Ascending aorta (tissue), 2 donors: ENCODE results near the gene PCDHA1. TPM values are rescaled to one million over a fixed set of nuclear protein-coding genes. Genes with fewer than 3 reads are reported as not detected.

ENCODE experiments used
- DNase-seq, 2 donors: peaks; one replicate each; pipeline ENCODE4 v3.0.0-alpha.2; 2019; ENCODE audit warnings: low spot score in 2 of 2
- H3K27ac ChIP-seq, 2 donors: fragments of 200-600 bp; sonication (generic); one replicate each; pipeline ENCODE4 v1.5.1; 2016 to 2017; ENCODE audit warnings: mild to moderate bottlenecking in 1 of 2
- H3K27me3 ChIP-seq: fragments of 200-600 bp; sonication (generic); one replicate; pipeline ENCODE4 v1.5.1; 2017
- H3K36me3 ChIP-seq, 2 donors: fragments of 200-600 bp; sonication (generic); one replicate each; pipeline ENCODE4 v1.5.1; 2016
- H3K4me1 ChIP-seq, 2 donors: fragments of 200-600 bp; sonication (generic); one replicate each; pipeline ENCODE4 v1.5.1; 2016 to 2017; ENCODE audit warnings: mild to moderate bottlenecking in 1 of 2
- H3K4me3 ChIP-seq, 2 donors: fragments of 200-600 bp; sonication (generic); one replicate each; pipeline ENCODE4 v1.5.1; 2016 to 2017; ENCODE audit warnings: mild to moderate bottlenecking in 1 of 2
- H3K9me3 ChIP-seq, 2 donors: fragments of 200-600 bp; sonication (generic); one replicate each; pipeline ENCODE4 v1.5.1; 2016
- intact Hi-C: fragments of 100-400 bp; cut with DNase I; formaldehyde crosslinking; loops from one replicate; pipeline ENCODE4 v1.15.1; 2023
- total RNA-seq: library from RNA; depleted of rRNA; stranded (reverse); fragments of >200 nt; gene quantifications from one replicate; pipeline ENCODE4 v1.1.0, GENCODE V29; 2016
- TF ChIP-seq, protein P1 (sequence below), 3 experiments: fragments of 200-600 bp in 2 of 3; fragments of 450-650 bp in 1 of 3; sonication (generic) in 2 of 3; IDR thresholded peaks; one replicate each; pipeline ENCODE4 v1.5.1; 2016 to 2019; ENCODE audit warnings: antibody characterized with exemption in 3 of 3, mild to moderate bottlenecking in 1 of 3, moderate library complexity in 1 of 3

Gene PCDHA1
- total RNA-seq, 1 donor from 2014 or later: not detected

DNA sequence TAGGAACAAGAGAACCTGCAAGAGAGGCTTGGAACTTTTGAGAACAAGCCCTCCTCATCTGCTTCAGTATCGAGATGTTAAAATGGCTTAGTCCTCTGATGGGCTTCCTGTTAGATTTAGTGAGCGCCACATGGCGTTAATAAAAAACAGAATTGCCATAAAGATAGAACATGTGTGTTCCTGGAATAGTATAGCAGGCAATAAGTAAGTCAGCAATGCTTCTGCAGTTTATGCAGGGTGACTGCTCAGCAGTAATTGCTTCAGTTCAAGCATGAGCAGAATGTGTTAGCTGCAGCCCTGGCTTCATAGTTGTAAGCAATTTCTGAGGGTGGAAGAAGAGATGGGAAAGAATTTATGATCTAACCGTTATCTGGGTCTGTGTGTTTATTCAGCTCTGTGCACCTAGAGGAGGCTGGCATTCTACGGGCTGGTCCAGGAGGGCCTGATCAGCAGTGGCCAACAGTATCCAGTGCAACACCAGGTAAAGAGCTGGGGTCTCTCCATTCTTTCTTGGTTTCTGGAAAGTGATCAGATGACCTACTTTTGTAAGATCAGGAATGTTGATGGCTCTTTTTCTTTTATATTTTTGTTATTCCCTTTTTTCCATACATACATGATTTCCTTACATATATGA, 196.3 kb downstream of the PCDHA1 start:
- Histone ChIP-seq H3K9me3 (no peaks in the 10 kb centered on the region), H3K4me1 (no peaks in the 10 kb centered on the region), H3K27me3 (no peaks in the 10 kb centered on the region), H3K4me3 (no peak overlapping the region), H3K36me3 (no peaks in the 10 kb centered on the region), H3K27ac (no peak overlapping the region)
- DNase-seq: no peak
- intact Hi-C loops: no loop called here
- TF ChIP-seq, protein P1, sequence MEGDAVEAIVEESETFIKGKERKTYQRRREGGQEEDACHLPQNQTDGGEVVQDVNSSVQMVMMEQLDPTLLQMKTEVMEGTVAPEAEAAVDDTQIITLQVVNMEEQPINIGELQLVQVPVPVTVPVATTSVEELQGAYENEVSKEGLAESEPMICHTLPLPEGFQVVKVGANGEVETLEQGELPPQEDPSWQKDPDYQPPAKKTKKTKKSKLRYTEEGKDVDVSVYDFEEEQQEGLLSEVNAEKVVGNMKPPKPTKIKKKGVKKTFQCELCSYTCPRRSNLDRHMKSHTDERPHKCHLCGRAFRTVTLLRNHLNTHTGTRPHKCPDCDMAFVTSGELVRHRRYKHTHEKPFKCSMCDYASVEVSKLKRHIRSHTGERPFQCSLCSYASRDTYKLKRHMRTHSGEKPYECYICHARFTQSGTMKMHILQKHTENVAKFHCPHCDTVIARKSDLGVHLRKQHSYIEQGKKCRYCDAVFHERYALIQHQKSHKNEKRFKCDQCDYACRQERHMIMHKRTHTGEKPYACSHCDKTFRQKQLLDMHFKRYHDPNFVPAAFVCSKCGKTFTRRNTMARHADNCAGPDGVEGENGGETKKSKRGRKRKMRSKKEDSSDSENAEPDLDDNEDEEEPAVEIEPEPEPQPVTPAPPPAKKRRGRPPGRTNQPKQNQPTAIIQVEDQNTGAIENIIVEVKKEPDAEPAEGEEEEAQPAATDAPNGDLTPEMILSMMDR (IDR thresholded peaks at IDR 0.05): no peak

DNA sequence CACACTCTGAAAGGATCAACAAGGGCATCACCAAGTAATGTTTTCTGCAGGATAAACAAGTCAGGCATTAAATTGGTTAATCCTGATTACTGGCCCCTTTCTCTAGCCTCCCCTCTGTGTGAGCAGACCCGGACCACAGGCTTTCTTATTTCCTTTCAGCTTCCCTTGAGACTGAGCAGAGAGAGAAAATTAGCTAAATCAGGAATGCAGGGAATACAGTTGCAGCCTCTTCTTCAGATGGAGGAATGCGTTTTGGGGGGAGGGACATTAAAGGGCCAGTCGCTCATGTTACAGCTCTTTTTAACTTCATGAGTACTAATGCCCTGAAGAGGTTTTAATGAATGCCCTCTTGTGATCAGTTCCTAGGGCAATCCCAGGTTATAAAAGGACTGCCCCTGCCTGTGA, 200.2 kb downstream of the PCDHA1 start:
- Histone ChIP-seq H3K27me3 (no peaks in the 10 kb centered on the region), H3K36me3 (no peaks in the 10 kb centered on the region), H3K4me3 (no peak overlapping the region), H3K4me1 (no peaks in the 10 kb centered on the region), H3K9me3 (no peaks in the 10 kb centered on the region), H3K27ac (no peak overlapping the region)
- intact Hi-C loops: no loop called here
- TF ChIP-seq, protein P1 (IDR thresholded peaks at IDR 0.05): no peak
- no peak for DNase-seq

DNA sequence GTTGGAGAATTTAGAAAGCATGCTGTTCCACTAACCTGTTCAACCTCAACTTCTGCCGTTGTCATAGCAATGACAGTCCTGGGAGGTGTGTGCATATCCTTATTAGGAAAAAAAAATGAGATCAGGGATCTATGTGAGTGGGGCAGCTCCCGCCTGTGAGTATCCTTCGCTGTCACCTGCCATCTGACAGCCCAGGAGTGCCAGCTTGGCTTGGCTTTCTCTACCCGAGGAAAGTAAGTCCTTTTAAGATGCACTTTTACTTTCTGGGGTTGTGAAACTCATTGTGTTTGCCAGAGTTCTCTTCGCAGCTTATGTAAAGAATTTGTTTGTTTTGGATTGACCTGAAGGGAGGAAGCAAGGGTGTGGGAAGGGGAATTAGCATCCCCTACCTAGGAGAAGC, 202.2 kb downstream of the PCDHA1 start:
- TF ChIP-seq, protein P1 (IDR thresholded peaks at IDR 0.05): no peak
- Histone ChIP-seq H3K36me3 (no peaks in the 10 kb centered on the region), H3K4me1 (no peaks in the 10 kb centered on the region), H3K9me3 (no peaks in the 10 kb centered on the region), H3K27ac (no peak overlapping the region), H3K27me3 (no peaks in the 10 kb centered on the region), H3K4me3 (no peak overlapping the region)
- intact Hi-C loops: no loop called here
- no peak for DNase-seq

DNA sequence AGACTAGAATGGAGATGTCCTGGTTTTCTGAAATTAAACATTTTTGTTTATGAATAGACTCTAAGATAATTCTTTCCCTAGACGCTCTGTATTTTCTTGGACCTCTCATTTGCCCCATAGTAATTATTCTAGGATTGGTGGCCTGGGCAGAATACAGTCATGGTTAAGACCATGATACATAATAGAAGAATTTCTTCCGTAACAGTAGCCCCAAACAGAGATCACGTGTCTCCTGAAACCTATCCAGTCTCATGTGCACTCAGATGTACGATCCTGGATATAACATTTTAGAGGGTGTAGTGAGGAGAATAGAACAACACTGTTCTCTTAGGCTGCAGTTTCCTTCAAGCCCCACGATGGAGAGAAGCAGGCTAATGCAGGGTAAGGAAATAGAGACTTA, 202.7 kb downstream of the PCDHA1 start:
- no peaks in the 10 kb centered on the region for H3K27me3 ChIP-seq
- H3K4me1 ChIP-seq: no peaks in the 10 kb centered on the region
- H3K36me3 ChIP-seq: no peaks in the 10 kb centered on the region
- no peak for DNase-seq
- intact Hi-C loops: no loop called here
- TF ChIP-seq, protein P1 (IDR thresholded peaks at IDR 0.05): no peak
- H3K4me3 ChIP-seq: no peak overlapping the region
- no peak overlapping the region for H3K27ac ChIP-seq
- no peaks in the 10 kb centered on the region for H3K9me3 ChIP-seq

DNA sequence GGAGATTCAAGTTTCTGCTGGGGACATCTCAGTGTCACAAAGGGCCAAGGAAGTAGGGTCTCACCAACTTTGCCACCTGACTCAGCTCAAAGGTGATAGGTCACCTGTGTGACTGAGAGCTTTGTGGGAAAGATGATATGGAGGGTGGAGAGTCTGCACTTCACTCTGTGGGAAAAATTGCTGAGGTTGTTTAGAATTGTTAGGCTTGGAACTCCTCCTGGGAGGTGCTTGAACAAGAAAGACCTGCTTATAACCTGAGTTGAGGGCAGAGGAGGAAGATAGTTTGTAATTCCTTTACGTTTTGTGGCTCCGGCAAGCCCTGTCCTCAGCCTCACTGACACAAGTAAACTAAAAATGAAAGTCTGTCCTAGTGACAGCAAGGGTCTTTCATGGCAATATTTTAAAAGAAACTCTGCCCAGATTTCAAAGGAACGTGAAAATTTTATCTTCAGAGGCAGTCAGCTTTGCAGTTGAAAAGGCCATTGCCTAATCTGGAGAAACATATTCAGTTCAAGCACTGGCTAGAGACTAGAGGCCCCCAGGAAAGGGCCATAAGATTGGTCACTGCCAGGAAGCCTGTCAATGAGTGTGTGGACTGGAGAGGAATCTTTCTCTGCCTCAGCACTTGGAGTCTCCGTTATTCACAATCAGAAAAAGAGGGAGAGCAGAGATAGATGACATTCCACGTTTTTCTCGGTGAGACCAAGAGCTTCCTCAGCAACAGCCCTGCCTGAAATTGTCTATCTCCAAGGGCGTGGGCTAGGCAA, 203.5 kb downstream of the PCDHA1 start:
- intact Hi-C loops: no loop called here
- Histone ChIP-seq H3K27ac (no peak overlapping the region), H3K27me3 (no peaks in the 10 kb centered on the region), H3K9me3 (no peaks in the 10 kb centered on the region), H3K4me1 (no peaks in the 10 kb centered on the region), H3K36me3 (no peaks in the 10 kb centered on the region), H3K4me3 (no peak overlapping the region)
- TF ChIP-seq, protein P1 (IDR thresholded peaks at IDR 0.05): no peak
- no peak for DNase-seq
